Epithelial cell of esophagus (primary cell): ENCODE measurements around the gene CBARP.

Experiments used
- DNase-seq: peaks from one replicate; pipeline ENCODE4 v3.0.0; 2010; ENCODE audit warnings: low read depth
- H3K4me3 ChIP-seq: 2 replicates; pipeline ENCODE4 v1.5.1; 2011; ENCODE audit warnings: mild to moderate bottlenecking, low read length, control low read depth
- CTCF ChIP-seq: IDR thresholded peaks from 2 replicates; pipeline ENCODE4 v1.5.1; 2011; ENCODE audit warnings: low read depth, mild to moderate bottlenecking, low read length, control low read depth, inconsistent platforms; ENCODE audit not compliant: insufficient read depth; ENCODE audit errors: missing control alignments

Gene CBARP

GRCh38 chr19:1220477-1220930 is 17.3 kb downstream of the CBARP start:
- no peak overlapping the region for H3K4me3 ChIP-seq
- DNase-seq = no peak
- TF ChIP-seq CTCF = no peak

GRCh38 chr19:1219786-1220476 is 17.9 kb downstream of the CBARP start:
- no peak for TF ChIP-seq CTCF
- no peak for DNase-seq
- H3K4me3 ChIP-seq = no peak overlapping the region

- no peak for TF ChIP-seq CTCF
- DNase-seq = no peak
- no peak overlapping the region for H3K4me3 ChIP-seq
Measured at GRCh38 chr19:1218751-1219567, 18.8 kb downstream of the CBARP start.

- TF ChIP-seq CTCF = no peak
- H3K4me3 ChIP-seq = no peak overlapping the region
- no peak for DNase-seq
Measured at GRCh38 chr19:1217366-1217765, 20.4 kb downstream of the CBARP start.

GRCh38 chr19:1216756-1217155 is 21.0 kb downstream of the CBARP start:
- H3K4me3 ChIP-seq = no peak overlapping the region
- TF ChIP-seq CTCF = no peak
- no peak for DNase-seq

GRCh38 chr19:1214862-1215731 is 22.7 kb downstream of the CBARP start:
- H3K4me3 ChIP-seq = no peak overlapping the region
- DNase-seq = peak; percentile 60

More at GRCh38 chr19:1214862-1215731, 22.7 kb downstream of the CBARP start:
- no peak for TF ChIP-seq CTCF
